Tibial artery (tissue), 4 donors: Measurements from ENCODE around the gene ATP1A3.
A peak's percentile ranks its signal among the peaks of the same experiment; 100 is the strongest.
"Not testable (repeated sequence)": the region's sequence is repeated elsewhere in the genome, so short reads cannot be mapped to it uniquely, and the experiment has no call there.

Experiments used
- DNase-seq, 2 donors: peaks; one replicate each; pipeline ENCODE4 v3.0.0-alpha.2; 2019
- H3K27ac ChIP-seq, 2 donors: fragments of 200-600 bp; sonication (generic) in 1 of 2; 1 replicate in 1 of 2; 2 replicates in 1 of 2; pipeline ENCODE4 v1.5.1; 2018 to 2019; ENCODE audit warnings: mild to moderate bottlenecking in 1 of 2
- H3K27me3 ChIP-seq, 2 donors: fragments of 200-600 bp; sonication (generic) in 1 of 2; one replicate each; pipeline versions ENCODE4 v1.5.1 to v1.6.0; 2016 to 2019
- H3K36me3 ChIP-seq, 3 donors: fragments of 200-600 bp; sonication (generic) in 2 of 3; one replicate each; pipeline ENCODE4 v1.5.1; 2016 to 2019; ENCODE audit warnings: mild to moderate bottlenecking in 2 of 3
- H3K4me1 ChIP-seq, 4 donors: fragments of 200-600 bp; sonication (generic) in 2 of 4; 1 replicate in 3 of 4; 2 replicates in 1 of 4; pipeline ENCODE4 v1.5.1; 2016 to 2019
- H3K4me3 ChIP-seq, 2 donors: fragments of 200-600 bp; sonication (generic) in 1 of 2; 1 replicate in 1 of 2; 2 replicates in 1 of 2; pipeline ENCODE4 v1.5.1; 2018 to 2019; ENCODE audit warnings: mild to moderate bottlenecking in 2 of 2
- H3K9me3 ChIP-seq, 3 donors: fragments of 200-600 bp; sonication (generic) in 1 of 3; one replicate each; pipeline ENCODE4 v1.5.1; 2016 to 2019
- intact Hi-C: fragments of 100-400 bp; cut with DNase I; formaldehyde crosslinking; loops from one replicate; pipeline ENCODE4 v1.15.0; 2023; ENCODE audit warnings: low total_unique reads
- TF ChIP-seq, protein P1 (sequence below), 2 experiments: fragments of 200-600 bp in 1 of 2; fragments of 450-650 bp in 1 of 2; IDR thresholded peaks; one replicate each; pipeline ENCODE4 v1.5.1; 2017 to 2019; ENCODE audit warnings: antibody characterized with exemption in 2 of 2, mild to moderate bottlenecking in 1 of 2, moderate library complexity in 1 of 2

Gene ATP1A3

DNA sequence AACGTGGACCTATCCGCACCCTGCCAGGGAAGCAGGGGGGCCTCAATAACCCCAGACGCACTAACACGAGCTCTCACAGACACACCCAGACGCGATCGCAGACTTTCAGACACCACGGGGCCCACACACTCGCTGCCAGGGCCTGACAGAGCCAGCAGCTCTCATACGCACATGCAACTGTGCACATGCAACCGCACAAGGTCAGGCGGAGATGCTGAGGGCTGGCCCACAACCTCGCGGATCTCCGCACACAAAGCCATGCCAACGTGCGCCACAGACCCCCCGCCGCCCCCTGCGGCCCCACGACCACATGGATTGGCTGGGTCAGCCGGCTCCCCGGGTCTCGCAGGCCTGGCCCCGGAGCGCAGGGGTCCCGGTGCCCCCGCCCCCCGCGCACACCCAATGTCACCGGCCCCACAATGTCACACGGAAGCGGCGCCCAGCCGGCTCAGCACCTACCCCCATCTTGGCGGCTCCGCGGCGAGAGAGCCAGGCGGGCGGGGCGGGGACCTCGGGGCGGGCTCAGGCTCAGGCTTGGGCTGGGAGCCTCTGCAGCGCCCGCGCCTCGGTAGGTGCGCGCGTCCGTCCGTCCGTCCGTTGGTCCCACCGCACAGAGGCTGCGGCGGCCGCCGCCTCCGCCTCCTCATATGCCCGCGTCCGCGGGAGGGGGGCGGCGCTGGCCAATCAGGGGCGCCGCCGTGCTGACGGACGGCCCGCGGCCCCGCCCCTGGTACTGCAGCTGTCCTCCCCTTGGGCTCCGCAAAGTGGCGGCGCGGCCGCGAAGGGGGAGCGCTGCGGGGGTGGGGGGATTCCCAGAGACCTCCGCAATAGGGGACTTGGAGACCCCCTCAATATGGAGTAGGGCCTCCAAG lies at the start of gene ATP1A3:
TSS of gene ATP1A3 (minus strand) at position 619 of the 872 bp plus-strand sequence. CDS start at position 465, 154 bp downstream.
- intact Hi-C loops, result no loop called here
- no peak for DNase-seq
- Histone ChIP-seq H3K36me3 (no peaks in the 10 kb centered on the region), H3K4me3 (peak within 1 kb of the TSS; percentile 19 to 47), H3K27me3 (peaks cover 3 to 92% of the 10 kb centered on the region in 2 donors), H3K27ac (no peak within 1 kb of the TSS), H3K4me1 (peaks cover 0 to 27% (median 15%) of the 10 kb centered on the region in 4 donors), H3K9me3 (no peaks in the 10 kb centered on the region)
- TF ChIP-seq, protein P1, sequence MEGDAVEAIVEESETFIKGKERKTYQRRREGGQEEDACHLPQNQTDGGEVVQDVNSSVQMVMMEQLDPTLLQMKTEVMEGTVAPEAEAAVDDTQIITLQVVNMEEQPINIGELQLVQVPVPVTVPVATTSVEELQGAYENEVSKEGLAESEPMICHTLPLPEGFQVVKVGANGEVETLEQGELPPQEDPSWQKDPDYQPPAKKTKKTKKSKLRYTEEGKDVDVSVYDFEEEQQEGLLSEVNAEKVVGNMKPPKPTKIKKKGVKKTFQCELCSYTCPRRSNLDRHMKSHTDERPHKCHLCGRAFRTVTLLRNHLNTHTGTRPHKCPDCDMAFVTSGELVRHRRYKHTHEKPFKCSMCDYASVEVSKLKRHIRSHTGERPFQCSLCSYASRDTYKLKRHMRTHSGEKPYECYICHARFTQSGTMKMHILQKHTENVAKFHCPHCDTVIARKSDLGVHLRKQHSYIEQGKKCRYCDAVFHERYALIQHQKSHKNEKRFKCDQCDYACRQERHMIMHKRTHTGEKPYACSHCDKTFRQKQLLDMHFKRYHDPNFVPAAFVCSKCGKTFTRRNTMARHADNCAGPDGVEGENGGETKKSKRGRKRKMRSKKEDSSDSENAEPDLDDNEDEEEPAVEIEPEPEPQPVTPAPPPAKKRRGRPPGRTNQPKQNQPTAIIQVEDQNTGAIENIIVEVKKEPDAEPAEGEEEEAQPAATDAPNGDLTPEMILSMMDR (IDR thresholded peaks at IDR 0.05), result no peak

DNA sequence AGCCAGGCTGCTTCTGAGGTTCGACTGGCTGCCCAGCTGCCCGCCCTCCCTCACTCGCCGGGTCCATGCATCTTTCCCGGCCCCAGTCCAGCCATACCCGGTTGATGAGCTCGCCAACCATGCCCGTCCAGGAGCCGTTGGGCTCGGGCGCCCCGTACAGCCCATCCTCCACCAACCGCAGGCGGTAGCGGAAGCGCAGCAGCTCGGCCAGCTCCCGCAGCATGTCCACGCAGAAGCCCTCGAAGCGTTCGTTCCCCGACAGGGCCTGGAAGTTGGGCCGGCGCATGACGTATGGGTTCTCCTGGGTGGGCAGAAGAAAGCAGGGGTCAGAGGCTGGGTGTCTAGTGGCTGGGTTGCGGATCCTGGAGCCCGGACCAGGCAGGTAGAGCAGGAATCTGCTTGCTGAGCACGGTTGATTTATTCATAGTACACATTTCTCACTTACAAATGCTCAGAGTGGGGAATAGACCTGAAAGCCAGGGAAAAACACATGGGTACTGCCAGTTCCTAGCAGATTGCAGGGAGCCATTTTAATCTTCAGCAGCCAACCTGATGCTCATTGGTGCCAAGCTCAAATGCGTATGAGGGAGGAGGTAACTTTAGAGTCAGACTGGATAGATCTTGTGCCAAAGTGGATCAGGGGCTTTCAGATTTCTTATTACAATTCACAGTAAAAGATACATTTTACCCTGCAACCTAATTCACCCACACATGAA lies 48.6 kb upstream of the ATP1A3 start:
- H3K4me3 ChIP-seq, result no peak overlapping the region
- intact Hi-C loops, result no loop called here
- TF ChIP-seq, protein P1 (IDR thresholded peaks at IDR 0.05), result no peak
- H3K27ac ChIP-seq, result no peak overlapping the region
- no peaks in the 10 kb centered on the region for H3K9me3 ChIP-seq
- DNase-seq, result no peak
- H3K36me3 ChIP-seq, result peaks cover 5 to 77% (median 21%) of the 10 kb centered on the region in 3 donors
- H3K27me3 ChIP-seq, result no peaks in the 10 kb centered on the region
- no peaks in the 10 kb centered on the region for H3K4me1 ChIP-seq

DNA sequence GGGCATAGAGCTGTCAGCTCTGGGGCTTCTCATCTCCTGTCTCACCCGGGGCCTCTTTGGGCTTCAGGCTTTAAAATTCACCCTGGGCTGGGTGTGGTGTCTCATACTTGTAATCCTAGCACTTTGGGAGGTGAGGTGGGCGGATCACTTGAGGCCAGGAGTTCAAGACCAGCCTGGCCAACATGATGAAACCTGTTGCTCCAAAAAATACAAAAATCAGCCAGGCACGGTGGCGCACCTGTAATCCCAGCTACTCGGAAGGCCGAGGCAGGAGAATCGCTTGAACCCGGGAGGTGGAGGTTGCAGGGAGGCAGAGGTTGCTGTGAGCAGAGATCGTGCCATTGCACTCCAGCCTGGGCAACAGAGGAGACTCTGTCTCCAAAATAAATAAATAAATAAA lies 46.5 kb upstream of the ATP1A3 start:
- not testable (repeated sequence) for H3K27ac ChIP-seq

DNA sequence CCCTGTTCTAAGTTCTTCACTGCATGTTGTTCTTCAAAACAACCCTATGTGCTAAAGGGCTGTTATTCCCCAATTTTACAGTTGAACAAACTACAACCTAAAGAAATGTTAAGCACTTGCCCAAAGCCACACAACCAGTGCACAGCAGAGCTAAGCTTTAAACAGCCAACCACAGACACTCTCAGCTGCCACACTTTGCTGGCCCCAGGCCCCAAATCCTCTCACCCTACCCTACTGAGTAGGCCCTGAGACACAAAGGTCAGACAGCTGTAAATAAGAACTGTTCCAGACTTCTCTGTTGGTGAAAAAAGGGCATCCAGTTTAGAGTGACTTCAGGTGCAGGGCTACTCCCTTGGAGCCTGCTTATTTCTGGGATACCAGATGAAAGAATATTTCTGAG lies 46.0 kb upstream of the ATP1A3 start:
- Histone ChIP-seq H3K4me3 (no peak overlapping the region), H3K27me3 (no peaks in the 10 kb centered on the region), H3K9me3 (no peaks in the 10 kb centered on the region), H3K36me3 (peaks cover 5 to 64% (median 23%) of the 10 kb centered on the region in 3 donors), H3K4me1 (no peaks in the 10 kb centered on the region), H3K27ac (no peak overlapping the region)
- DNase-seq, result no peak
- TF ChIP-seq, protein P1 (IDR thresholded peaks at IDR 0.05), result no peak
- intact Hi-C loops, result no loop called here

More for the DNA sequence above, 46.5 kb upstream of the ATP1A3 start:
- H3K4me1 ChIP-seq, H3K9me3 ChIP-seq, DNase-seq, intact Hi-C loops, H3K27me3 ChIP-seq, H3K4me3 ChIP-seq: not testable (repeated sequence)
- peaks cover 5 to 68% (median 23%) of the 10 kb centered on the region in 3 donors for H3K36me3 ChIP-seq

DNA sequence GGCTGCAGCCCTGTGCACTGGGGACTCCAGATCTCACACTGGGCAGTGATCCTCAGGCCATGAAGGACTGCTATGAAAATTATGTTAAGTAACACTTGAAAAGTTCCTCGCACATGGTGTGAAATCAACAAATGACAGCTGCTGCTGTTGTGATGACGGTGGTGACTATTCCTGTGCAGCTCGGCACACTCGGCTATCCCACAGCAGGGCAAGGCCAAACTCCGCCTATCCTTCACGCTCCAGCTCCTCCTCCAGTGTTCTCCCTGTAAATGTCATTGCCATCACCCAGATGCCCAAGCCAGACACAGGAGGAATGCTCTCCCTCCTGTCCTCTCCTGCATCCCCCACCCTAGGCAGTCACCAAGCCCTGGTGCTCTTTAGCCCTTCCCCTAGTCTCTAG lies 44.6 kb upstream of the ATP1A3 start:
- DNase-seq, result no peak
- intact Hi-C loops, result no loop called here
- TF ChIP-seq, protein P1 (IDR thresholded peaks at IDR 0.05), result no peak
- Histone ChIP-seq H3K27ac (no peak overlapping the region), H3K36me3 (peaks cover 5 to 56% (median 23%) of the 10 kb centered on the region in 3 donors), H3K9me3 (no peaks in the 10 kb centered on the region), H3K4me1 (no peaks in the 10 kb centered on the region), H3K4me3 (no peak overlapping the region), H3K27me3 (no peaks in the 10 kb centered on the region)

DNA sequence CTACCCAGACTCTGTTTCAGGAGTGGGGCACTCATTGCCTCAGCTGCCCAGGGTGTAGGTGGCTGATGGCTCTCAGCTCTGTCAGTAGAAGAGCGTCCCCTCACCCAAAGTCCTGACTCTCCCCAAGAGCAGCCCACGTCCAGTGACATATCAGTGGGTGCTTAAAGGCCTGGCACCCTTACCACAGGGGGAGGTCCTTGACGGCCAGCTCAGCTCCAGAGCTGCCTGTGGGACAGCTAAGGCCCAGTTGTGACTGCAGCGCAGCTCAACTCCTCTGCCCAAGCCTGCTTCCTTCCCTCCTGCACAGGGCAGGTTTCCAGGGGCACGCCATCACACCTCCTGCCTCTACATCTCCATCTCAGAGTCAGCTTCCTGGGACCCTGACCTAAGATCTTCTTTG lies 43.6 kb upstream of the ATP1A3 start:
- intact Hi-C loops, result no loop called here
- DNase-seq, result no peak
- H3K9me3 ChIP-seq, result no peaks in the 10 kb centered on the region
- H3K36me3 ChIP-seq, result peaks cover 5 to 50% (median 23%) of the 10 kb centered on the region in 3 donors
- TF ChIP-seq, protein P1 (IDR thresholded peaks at IDR 0.05), result no peak
- H3K4me3 ChIP-seq, result no peak overlapping the region
- no peaks in the 10 kb centered on the region for H3K4me1 ChIP-seq
- H3K27ac ChIP-seq, result no peak overlapping the region
- H3K27me3 ChIP-seq, result no peaks in the 10 kb centered on the region
